ENCODE results near the gene FGF14. TPM values are rescaled to one million over a fixed set of nuclear protein-coding genes. Genes with fewer than 3 reads are reported as not detected.

Gene FGF14
- total RNA-seq, 2 experiments from 2014 or later, result not detected

DNA sequence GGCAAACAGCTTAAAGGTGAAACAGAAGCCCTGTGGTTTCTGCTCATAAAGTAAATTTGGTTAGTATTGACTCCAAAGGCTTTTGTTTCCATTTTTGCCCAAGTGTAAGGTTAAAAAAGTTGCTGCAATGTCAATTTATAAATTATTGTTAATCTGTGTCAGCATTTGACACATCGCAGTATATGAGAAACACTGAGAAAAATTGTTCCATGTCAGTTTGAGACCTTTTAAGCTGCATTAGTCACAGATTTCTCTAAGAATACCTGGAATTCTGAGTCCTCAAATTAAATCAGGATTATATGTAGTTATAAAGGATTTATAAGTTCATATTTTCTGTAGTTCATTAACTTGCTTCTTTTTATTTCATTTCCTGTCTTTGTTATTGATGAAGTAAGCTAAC, 78.8 kb downstream of the FGF14 start:
- peaks cover 3% of the 10 kb centered on the region for H3K27me3 Mint-ChIP-seq
- no peak for DNase-seq
- no peak overlapping the region for H3K27ac Mint-ChIP-seq
- no peaks in the 10 kb centered on the region for H3K9me3 Mint-ChIP-seq
- POLR2A ChIA-PET, result no interaction called here
- H3K4me1 Mint-ChIP-seq (ENCODE audit: low read depth), result no peaks in the 10 kb centered on the region
- intact Hi-C loops (cut with micrococcal nuclease), result no loop called here
- H3K36me3 Mint-ChIP-seq, result no peaks in the 10 kb centered on the region
- no peak overlapping the region for H3K4me3 Mint-ChIP-seq
- CTCF ChIA-PET, result interaction anchor here (0.6 kb wide), 1 partner anchor 29 kb away, joined by 3 read pairs; no protein-coding TSS in a partner anchor

DNA sequence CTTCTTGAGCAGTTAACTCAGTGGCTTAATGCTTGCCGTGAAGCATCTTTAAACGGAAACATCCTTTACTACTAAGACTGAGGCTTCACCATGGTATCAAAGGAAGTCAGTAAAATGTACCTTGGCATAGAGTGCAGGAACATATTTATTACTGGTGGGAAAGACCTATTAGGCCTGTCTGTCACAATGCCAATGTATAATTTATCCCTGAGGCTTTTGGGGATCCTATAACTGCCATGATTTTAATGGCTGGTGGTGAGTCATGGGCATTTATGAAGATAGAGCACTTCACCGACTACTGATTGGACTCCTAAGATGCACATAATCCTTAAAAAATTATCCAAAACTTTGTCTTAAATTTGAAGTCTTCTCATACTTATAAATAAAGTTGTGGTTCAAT, 79.6 kb downstream of the FGF14 start:
- POLR2A ChIA-PET, result no interaction called here

DNA sequence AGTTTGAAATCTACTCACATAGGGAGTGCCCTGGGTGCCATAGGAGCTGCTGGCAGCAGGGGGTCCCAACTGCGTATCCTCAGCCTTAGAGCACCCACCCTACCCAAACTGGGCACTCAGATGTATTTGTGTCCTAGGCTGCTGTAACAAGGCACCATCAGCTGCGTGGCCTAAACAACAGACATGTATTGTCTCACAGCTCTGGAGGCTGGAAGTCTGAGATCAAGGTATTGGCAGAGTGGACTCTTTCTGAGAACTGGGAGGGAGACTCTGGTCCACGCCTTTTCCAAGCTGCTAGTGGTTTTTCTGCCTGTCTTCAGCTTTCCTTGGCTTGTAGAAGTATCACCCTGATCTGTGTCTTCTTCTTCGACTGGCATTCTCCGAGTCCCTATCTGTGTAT, 83.6 kb downstream of the FGF14 start:
- intact Hi-C loops (cut with micrococcal nuclease), result no loop called here
- H3K27ac Mint-ChIP-seq, result no peak overlapping the region
- H3K36me3 Mint-ChIP-seq, result no peaks in the 10 kb centered on the region
- ChIA-PET CTCF (no interaction called here), POLR2A (no interaction called here)
- no peaks in the 10 kb centered on the region for H3K4me1 Mint-ChIP-seq (ENCODE audit: low read depth)
- no peaks in the 10 kb centered on the region for H3K9me3 Mint-ChIP-seq
- H3K27me3 Mint-ChIP-seq, result peaks cover 5% of the 10 kb centered on the region
- DNase-seq, result no peak
- no peak overlapping the region for H3K4me3 Mint-ChIP-seq

More for the DNA sequence above, 79.6 kb downstream of the FGF14 start:
- H3K9me3 Mint-ChIP-seq, result no peaks in the 10 kb centered on the region
- CTCF ChIA-PET, result no interaction called here
- intact Hi-C loops (cut with micrococcal nuclease), result no loop called here
- DNase-seq, result no peak
- no peaks in the 10 kb centered on the region for H3K36me3 Mint-ChIP-seq
- no peak overlapping the region for H3K4me3 Mint-ChIP-seq
- peaks cover 3% of the 10 kb centered on the region for H3K27me3 Mint-ChIP-seq
- H3K27ac Mint-ChIP-seq, result no peak overlapping the region
- no peaks in the 10 kb centered on the region for H3K4me1 Mint-ChIP-seq (ENCODE audit: low read depth)

DNA sequence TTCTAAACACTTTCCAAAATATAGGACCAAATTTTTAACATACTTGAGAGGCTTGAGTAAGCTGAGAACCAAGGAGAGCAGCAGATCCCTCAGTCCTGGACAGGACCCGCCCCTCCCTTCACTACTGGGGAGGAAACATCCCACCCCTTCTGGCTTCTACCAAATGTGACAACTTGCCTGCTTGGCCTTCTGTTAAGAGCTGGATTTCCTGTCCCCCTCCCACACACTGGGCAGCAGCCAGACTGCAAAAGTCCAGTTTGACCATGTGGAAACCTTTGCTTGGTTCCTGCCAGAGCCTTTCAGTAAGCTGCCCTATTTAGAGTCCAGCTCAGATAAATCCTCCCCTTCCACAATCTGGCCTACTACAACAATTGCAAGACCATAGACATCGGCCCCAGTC, 84.3 kb downstream of the FGF14 start:
- Mint-ChIP-seq H3K4me1 (ENCODE audit: low read depth) (no peaks in the 10 kb centered on the region), H3K9me3 (no peaks in the 10 kb centered on the region), H3K4me3 (no peak overlapping the region), H3K27ac (no peak overlapping the region), H3K27me3 (peaks cover 8% of the 10 kb centered on the region), H3K36me3 (no peaks in the 10 kb centered on the region)
- CTCF ChIA-PET, result no interaction called here
- POLR2A ChIA-PET, result no interaction called here
- DNase-seq, result no peak
- intact Hi-C loops (cut with micrococcal nuclease), result no loop called here

DNA sequence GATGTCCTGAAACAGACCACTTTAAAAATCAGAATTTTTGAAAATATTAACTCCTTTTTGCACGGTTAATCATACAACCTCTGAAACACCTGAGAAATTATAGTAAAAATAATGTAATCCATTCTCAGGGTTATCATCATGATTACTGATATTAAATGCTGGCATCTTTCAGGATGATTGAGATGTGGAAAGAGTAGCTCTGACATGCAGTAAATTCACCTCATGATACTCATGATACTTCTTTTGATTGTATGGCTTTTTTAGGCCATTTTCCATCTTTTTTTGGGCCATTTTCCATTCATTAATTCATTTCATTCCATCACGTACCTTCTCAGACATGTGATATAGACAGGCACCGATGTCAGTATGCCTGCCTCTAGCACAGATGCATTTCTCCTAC, 85.1 kb downstream of the FGF14 start:
- ChIA-PET CTCF (no interaction called here), POLR2A (no interaction called here)
- Mint-ChIP-seq H3K27ac (no peak overlapping the region), H3K36me3 (no peaks in the 10 kb centered on the region), H3K4me3 (no peak overlapping the region), H3K27me3 (peaks cover 8% of the 10 kb centered on the region), H3K9me3 (no peaks in the 10 kb centered on the region), H3K4me1 (ENCODE audit: low read depth) (no peaks in the 10 kb centered on the region)
- intact Hi-C loops (cut with micrococcal nuclease), result no loop called here
- no peak for DNase-seq

DNA sequence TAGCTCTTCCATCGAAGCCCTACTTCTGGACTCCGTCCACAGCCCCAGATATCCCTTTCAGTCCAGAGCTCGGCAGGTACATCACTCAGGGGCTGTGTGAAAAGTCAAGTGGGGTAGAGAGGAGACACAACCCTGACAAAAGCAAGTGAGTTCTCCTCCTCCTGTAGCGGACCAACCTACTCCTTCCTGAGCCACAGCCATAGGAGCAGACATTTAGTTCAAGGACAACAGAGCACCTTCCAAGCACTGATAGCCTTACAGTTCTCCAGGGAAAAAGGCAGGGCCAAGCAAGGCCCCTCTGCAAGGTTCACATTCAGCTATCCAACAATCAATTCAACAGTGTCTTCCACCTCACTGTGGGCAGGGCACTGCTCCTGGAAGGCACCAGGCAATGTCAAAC, 89.0 kb downstream of the FGF14 start:
- CTCF ChIA-PET, result no interaction called here
- no peak for DNase-seq
- no peaks in the 10 kb centered on the region for H3K9me3 Mint-ChIP-seq
- POLR2A ChIA-PET, result no interaction called here
- intact Hi-C loops (cut with micrococcal nuclease), result no loop called here
- H3K4me3 Mint-ChIP-seq, result no peak overlapping the region
- no peak overlapping the region for H3K27ac Mint-ChIP-seq
- H3K27me3 Mint-ChIP-seq, result peaks cover 9% of the 10 kb centered on the region
- H3K36me3 Mint-ChIP-seq, result no peaks in the 10 kb centered on the region
- no peaks in the 10 kb centered on the region for H3K4me1 Mint-ChIP-seq (ENCODE audit: low read depth)

DNA sequence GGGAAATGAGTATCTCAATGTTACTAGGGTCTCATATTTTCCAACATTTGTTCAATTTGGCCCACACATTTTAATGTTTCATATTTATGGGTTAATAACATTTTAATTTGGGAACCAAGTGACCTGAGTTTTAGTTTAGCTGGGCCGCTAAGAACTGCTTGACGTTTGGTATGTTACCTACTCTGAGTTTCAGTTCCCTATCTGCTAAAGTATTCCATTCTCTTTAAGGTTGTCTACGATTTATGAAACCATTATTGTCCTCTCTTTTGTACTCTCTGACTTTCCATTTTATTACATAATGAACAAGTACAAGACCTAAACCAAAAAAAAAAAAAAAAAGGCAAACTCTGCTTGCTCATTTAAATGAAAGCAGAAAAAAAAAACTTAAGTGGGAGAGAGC, 89.9 kb downstream of the FGF14 start:
- no peaks in the 10 kb centered on the region for H3K4me1 Mint-ChIP-seq (ENCODE audit: low read depth)
- H3K27me3 Mint-ChIP-seq, result peaks cover 9% of the 10 kb centered on the region
- no peak overlapping the region for H3K27ac Mint-ChIP-seq
- no peaks in the 10 kb centered on the region for H3K36me3 Mint-ChIP-seq
- ChIA-PET POLR2A (no interaction called here), CTCF (no interaction called here)
- intact Hi-C loops (cut with micrococcal nuclease), result no loop called here
- no peak overlapping the region for H3K4me3 Mint-ChIP-seq
- H3K9me3 Mint-ChIP-seq, result no peaks in the 10 kb centered on the region
- no peak for DNase-seq

DNA sequence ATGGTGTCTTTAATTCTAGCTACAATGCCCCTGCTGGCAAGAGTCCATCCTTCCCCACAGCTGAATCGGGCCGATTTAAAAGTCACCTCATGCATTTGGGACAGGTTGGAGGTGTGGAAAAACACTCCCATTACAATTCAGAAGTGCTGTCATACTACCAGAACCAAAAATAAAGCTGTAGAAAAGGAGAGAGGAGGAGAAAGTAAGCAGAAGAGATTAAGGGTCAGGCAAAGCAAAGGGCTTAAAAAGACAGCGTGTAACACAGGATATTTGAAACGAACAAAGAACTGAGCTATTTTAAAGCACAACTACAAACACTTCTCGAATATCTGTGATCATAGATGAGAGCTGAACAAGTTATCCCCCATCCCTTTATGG, 90.4 kb downstream of the FGF14 start:
- no peak overlapping the region for H3K4me3 Mint-ChIP-seq
- no peaks in the 10 kb centered on the region for H3K9me3 Mint-ChIP-seq
- H3K36me3 Mint-ChIP-seq, result no peaks in the 10 kb centered on the region
- no peak for DNase-seq
- H3K27ac Mint-ChIP-seq, result no peak overlapping the region
- no peaks in the 10 kb centered on the region for H3K4me1 Mint-ChIP-seq (ENCODE audit: low read depth)
- peaks cover 9% of the 10 kb centered on the region for H3K27me3 Mint-ChIP-seq
- intact Hi-C loops (cut with micrococcal nuclease), result no loop called here
- POLR2A ChIA-PET, result no interaction called here
- CTCF ChIA-PET, result no interaction called here

DNA sequence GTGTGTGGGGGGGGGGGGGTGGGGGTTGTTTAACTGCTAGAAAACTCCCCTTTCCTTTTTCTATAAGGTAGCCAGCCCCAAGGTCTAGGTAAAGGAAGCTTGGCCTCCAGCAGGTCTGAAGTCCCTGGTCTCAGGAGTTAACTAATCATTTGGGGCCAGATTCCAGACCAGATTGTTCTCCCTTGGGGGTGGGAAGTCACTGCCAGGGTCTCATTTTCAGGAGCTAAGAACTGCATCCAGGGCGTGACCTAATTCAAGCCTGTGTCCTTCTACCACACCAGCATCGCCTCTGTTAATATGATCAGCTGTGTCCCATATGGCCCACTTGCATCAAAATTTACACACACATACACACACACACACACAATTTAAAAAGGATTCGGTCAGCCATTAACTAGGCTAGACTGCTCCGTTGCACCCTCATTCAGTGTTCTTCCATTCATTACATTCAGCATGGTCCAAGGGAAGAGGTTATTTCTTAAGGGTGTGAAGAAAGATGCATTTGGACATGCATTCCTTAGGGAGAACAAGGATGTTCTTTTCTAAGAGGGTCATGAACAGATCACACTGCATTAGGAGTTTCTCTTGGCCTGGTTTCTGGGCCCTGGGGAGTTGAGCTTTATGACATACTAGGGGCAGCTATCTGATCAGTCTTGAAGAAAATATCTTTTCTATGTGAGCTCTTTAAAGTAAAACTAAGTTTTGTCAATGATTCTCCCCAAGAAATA, 91.0 kb downstream of the FGF14 start:
- Mint-ChIP-seq H3K27ac (no peak overlapping the region), H3K4me1 (ENCODE audit: low read depth) (no peaks in the 10 kb centered on the region), H3K9me3 (no peaks in the 10 kb centered on the region), H3K36me3 (no peaks in the 10 kb centered on the region), H3K4me3 (no peak overlapping the region), H3K27me3 (peaks cover 9% of the 10 kb centered on the region)
- intact Hi-C loops (cut with micrococcal nuclease), result no loop called here
- POLR2A ChIA-PET, result no interaction called here
- CTCF ChIA-PET, result no interaction called here
- DNase-seq, result no peak

DNA sequence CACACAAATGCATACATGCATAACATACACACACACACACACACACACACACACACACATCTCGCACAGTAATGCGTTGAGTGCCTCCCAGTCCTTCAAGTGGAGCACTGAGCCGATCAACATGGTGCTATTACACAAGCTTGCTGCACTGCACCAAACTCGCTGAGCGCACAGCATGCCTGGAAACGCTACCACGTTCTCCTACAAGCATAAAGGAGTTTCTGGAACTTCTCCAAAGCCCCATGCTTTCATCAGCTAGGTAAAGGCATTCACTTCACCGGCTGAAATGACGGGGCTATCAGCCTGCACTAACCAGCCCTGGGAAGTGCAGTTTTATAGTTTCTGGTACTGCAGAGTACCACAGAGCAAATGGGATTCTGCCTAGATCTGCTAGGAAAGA, 92.7 kb downstream of the FGF14 start:
- no peaks in the 10 kb centered on the region for H3K9me3 Mint-ChIP-seq
- H3K36me3 Mint-ChIP-seq, result no peaks in the 10 kb centered on the region
- intact Hi-C loops (cut with micrococcal nuclease), result no loop called here
- no peak overlapping the region for H3K4me3 Mint-ChIP-seq
- H3K4me1 Mint-ChIP-seq (ENCODE audit: low read depth), result no peaks in the 10 kb centered on the region
- H3K27me3 Mint-ChIP-seq, result peaks cover 6% of the 10 kb centered on the region
- DNase-seq, result no peak
- ChIA-PET POLR2A (no interaction called here), CTCF (no interaction called here)
- no peak overlapping the region for H3K27ac Mint-ChIP-seq

DNA sequence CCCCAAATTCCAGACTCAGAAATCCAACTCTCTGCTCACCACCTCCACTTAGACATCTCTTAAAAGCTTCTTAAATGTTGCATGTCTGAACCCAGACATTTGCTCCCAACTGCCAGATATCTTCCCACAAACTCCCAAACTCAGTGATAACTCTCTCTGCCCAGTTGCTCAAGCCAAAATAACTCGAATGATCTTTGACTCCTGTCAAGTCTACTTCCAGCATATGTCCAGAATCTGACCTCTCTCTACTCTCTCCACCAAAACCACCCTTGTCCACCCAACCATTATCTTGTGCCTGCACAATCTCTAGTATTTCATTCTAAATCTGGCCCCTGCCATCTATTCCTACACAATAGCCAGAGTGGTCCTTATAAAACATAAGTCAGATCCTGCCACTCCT, 99.3 kb downstream of the FGF14 start:
- no peak overlapping the region for H3K27ac Mint-ChIP-seq
- no peaks in the 10 kb centered on the region for H3K9me3 Mint-ChIP-seq
- no peak for DNase-seq
- no peaks in the 10 kb centered on the region for H3K36me3 Mint-ChIP-seq
- no peak overlapping the region for H3K4me3 Mint-ChIP-seq
- ChIA-PET CTCF (no interaction called here), POLR2A (no interaction called here)
- peaks cover 3% of the 10 kb centered on the region for H3K27me3 Mint-ChIP-seq
- intact Hi-C loops (cut with micrococcal nuclease), result no loop called here
- no peaks in the 10 kb centered on the region for H3K4me1 Mint-ChIP-seq (ENCODE audit: low read depth)

DNA sequence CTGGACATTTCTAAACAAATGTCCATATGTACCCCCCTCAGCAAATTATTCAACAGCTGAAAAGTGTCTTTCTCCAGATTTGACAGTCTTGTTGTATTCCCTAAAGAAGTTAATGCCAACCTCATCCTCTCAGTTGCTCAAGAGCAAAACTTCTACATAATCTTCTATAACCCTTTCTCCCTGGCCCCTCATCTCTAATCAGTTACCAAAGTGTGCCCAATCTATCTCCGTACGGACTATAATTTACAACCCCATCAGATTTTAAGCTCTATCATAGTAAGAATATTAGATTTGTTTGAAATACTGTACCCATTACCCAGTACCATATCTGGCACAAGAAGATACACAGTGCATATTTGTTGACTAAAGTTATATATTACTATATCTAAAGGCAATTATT, 101.5 kb downstream of the FGF14 start:
- Mint-ChIP-seq H3K27me3 (peaks cover 3% of the 10 kb centered on the region), H3K9me3 (no peaks in the 10 kb centered on the region), H3K4me1 (ENCODE audit: low read depth) (no peaks in the 10 kb centered on the region), H3K4me3 (no peak overlapping the region), H3K36me3 (no peaks in the 10 kb centered on the region), H3K27ac (no peak overlapping the region)
- CTCF ChIA-PET, result no interaction called here
- intact Hi-C loops (cut with micrococcal nuclease), result no loop called here
- DNase-seq, result no peak
- POLR2A ChIA-PET, result no interaction called here

DNA sequence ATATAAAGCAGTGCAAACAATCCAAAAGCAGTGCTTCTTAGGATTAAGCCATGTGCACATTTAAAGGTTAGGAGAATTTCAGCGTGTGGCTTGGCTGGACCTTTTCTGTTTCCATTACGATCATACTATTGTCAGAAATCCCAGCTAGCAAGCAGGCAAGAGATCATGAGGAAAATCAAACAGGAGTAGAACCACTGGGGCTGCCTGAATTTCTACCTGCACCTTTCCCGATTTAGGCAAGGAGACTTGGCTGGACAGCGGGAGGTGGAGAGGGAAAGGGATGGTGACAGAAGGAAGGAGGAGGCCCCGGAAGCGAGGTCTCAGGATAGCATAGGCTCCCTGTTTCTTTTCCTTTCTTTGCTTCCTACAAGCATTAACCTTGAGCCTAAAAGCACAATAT, 102.5 kb downstream of the FGF14 start:
- POLR2A ChIA-PET, result no interaction called here
- H3K4me3 Mint-ChIP-seq, result no peak overlapping the region
- H3K27me3 Mint-ChIP-seq, result peaks cover 3% of the 10 kb centered on the region
- DNase-seq, result no peak
- H3K36me3 Mint-ChIP-seq, result no peaks in the 10 kb centered on the region
- CTCF ChIA-PET, result no interaction called here
- H3K9me3 Mint-ChIP-seq, result no peaks in the 10 kb centered on the region
- H3K27ac Mint-ChIP-seq, result no peak overlapping the region
- intact Hi-C loops (cut with micrococcal nuclease), result no loop called here
- no peaks in the 10 kb centered on the region for H3K4me1 Mint-ChIP-seq (ENCODE audit: low read depth)

DNA sequence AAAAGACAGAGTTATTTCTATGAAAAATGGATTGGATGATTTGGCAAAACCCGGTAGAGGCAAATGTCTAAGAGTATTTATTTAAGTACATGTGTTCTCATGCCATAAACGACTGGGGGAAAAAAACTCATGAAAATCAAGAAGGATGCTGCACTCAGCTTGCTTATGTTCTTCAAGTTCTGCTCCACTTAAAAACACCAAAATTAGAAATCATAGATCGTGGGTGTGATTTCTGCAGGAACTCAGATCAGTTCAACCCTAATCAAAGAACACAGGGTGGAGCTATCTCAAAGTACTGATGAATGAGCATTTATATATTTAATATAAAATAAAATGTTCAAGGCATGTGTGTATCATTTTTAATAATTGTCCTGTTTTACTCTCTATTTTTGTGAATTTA, 103.8 kb downstream of the FGF14 start:
- ChIA-PET CTCF (no interaction called here), POLR2A (no interaction called here)
- Mint-ChIP-seq H3K9me3 (no peaks in the 10 kb centered on the region), H3K27ac (no peak overlapping the region), H3K4me1 (ENCODE audit: low read depth) (no peaks in the 10 kb centered on the region), H3K36me3 (no peaks in the 10 kb centered on the region), H3K27me3 (peaks cover 3% of the 10 kb centered on the region), H3K4me3 (no peak overlapping the region)
- intact Hi-C loops (cut with micrococcal nuclease), result no loop called here
- no peak for DNase-seq

Data from activated CD4-positive, alpha-beta memory T cell treated with anti-CD3 and anti-CD28 coated beads for 36 hours (primary cell).